GM21390 (cell line): ENCODE measurements around the gene SLC38A3.
"Not testable (repeated sequence)": the region's sequence is repeated elsewhere in the genome, so short reads cannot be mapped to it uniquely, and the experiment has no call there.

Source experiments
- ATAC-seq: cut with Tn5 transposase; IDR thresholded peaks from one replicate; pipeline ENCODE4 v1.9.1; 2021; ENCODE audit not compliant: unreplicated experiment

SLC38A3 gene

GRCh38 chr3:50230104-50230793 lies 25.2 kb downstream of the SLC38A3 start:
- ATAC-seq, result no peak

DNA sequence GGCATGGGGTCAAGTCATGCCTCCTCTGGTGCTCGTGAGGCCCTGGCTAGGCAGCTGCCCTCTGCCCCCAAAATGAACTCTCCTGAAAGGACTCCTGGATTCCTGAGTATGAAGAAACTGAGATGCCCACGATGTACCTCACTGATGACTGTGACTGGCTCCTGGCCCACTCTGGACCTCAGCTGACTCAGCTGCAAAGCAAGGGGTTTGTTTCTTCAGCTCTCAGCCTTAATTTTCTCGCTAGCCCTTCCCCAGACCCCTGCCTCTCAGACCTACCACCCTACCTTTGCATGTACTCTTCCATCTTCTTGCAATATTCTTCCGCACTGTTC lies 25.7 kb downstream of the SLC38A3 start:
- ATAC-seq, result no peak

GRCh38 chr3:50231581-50231980 lies 26.5 kb downstream of the SLC38A3 start:
- ATAC-seq, result no peak

GRCh38 chr3:50232303-50232702 lies 27.2 kb downstream of the SLC38A3 start:
- ATAC-seq, result no peak

DNA sequence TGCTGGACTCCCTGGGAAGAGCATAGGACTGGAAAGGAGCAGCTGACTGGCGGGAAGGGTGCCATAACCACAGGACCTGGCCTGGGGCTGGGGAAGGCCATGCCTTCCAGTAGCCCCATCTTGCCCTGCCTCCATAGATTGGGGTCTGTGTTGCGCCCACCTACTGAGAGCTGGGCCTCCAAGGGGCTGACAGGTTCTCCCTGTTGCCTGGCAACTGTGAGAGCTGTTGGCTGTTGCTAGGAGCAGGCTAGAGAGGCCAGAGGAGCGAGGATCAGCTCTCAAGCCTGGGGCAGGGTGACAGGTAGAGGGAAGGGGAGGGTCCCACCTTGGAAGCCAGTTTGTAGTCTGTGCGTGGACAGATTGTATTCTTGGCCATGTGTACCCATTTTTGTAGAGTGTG lies 28.1 kb downstream of the SLC38A3 start:
- ATAC-seq, result no peak

- ATAC-seq, result peak; percentile 90
These were observed 30.8 kb downstream of the SLC38A3 start, which contains the start of gene GNAI2 for GRCh38 chr3:50235716-50236483. TSS of gene GNAI2 (plus strand) at chr3:50236204. CDS start at chr3:50236336, 132 bp downstream.

DNA sequence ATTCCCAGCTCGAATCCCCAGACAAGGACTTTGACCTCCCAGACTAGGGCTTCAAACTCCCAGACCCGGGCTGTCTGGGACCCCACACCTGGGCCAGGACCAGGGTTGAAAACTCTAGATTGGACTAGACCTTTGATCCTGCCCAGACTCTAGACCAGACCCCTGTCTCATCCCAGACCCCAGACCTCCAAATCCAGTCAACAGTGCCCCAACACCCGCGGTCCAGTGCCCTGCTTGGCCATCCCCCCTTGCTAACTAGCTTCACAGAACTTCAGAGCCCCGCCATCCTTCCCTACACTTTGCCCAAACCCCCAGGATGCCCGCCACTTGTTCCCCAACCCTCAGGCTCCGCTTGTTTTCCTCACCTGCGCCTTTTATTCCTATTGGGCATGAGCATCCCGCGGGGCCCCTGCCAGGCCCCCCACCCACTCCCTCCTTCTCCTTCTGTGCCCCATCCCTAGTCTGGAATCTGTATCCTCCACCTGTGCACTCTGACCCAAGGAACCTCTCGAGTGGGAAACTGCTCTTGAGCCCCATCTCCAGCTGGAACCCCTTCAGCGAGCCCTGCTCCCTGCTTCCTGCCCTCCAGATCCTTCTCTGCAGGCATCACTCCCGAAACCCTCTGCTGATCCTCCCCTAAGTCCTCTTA lies 31.5 kb downstream of the SLC38A3 start:
- no peak for ATAC-seq

- ATAC-seq, result no peak
These were observed 32.1 kb downstream of the SLC38A3 start for GRCh38 chr3:50237133-50237651.

DNA sequence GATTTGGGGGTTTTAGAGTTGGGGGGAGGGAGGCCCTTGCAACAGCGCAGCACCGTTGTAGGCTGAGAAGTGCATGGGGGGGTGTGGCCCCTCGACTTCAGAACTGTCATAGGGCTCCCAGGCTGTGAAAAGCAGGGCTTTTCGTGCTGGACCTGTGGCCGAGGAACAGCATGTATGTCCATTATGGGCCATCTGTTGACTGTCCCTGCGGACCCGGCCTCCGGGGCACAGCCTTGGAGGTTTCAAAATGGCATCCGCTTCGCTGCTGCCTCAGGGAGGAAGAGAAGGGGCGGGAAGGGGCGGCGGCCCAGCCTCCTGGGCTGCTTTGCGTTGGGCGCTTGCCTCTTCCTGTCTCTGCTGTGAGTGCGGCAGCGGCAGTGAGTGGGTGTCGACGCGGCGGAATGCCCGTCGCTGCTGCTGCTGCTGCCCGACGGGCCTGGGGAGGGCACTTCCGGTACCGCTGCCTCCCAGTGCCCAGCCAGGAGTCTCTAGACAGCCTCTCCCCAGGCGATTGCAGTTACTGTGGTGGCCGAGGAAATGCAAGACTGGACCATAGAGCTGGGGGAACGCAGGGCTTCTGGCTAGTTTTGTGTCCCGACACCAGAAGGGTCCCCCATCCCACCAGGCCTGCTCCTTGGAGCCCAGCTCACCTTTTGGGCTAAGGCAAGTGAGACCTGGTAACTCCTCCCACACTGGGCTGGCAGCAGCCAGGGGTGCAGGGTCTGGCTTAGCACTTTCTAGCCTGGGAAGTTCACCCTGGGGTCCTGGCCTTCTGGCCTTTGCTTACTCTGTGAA lies 32.9 kb downstream of the SLC38A3 start:
- peak; percentile 37 for ATAC-seq

DNA sequence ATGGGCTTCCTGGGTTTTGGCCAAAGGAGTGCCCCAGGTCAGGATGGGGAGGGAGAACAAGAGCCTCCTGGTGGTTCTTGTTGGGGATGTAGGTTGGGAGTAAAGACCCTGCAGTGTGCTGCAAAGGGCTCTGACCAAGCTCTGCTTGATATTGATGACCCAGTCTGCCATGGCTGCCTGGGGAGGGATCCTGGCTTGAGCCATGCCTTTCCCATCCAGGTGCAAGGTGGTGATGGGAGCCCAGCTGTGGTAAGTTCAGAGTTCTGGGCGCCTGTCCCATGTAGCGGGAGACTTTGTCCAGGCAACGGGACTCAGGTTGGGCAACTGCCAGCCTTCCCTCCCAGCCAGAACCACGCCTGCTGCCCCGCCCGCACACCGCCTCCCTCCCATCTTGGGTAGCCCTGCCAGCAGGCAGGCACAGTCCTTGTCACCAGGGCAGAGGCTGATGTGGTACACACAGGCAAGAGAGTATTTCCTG lies 33.5 kb downstream of the SLC38A3 start:
- no peak for ATAC-seq

DNA sequence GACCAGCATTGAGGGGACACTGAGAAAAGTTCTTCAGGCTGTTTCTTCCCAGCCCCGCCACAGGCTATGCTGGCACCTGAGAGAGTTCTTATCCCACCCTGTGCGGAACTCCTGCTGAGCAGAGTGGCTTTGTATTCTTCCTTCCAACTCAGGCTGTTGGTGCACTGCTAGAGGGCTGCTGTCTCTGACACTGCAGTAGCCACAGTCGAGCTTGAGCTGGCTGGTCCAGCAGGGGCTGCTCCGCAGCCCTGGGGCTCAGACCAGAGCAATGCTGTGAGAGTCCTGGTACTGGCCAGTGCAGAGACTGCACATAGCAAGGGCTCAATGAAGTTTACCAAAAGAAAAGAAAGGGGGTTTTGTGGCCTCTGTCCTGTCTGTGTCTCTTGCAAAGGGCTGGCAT lies 34.6 kb downstream of the SLC38A3 start:
- no peak for ATAC-seq

- no peak for ATAC-seq
These were observed 36.1 kb downstream of the SLC38A3 start for GRCh38 chr3:50241163-50241562.

DNA sequence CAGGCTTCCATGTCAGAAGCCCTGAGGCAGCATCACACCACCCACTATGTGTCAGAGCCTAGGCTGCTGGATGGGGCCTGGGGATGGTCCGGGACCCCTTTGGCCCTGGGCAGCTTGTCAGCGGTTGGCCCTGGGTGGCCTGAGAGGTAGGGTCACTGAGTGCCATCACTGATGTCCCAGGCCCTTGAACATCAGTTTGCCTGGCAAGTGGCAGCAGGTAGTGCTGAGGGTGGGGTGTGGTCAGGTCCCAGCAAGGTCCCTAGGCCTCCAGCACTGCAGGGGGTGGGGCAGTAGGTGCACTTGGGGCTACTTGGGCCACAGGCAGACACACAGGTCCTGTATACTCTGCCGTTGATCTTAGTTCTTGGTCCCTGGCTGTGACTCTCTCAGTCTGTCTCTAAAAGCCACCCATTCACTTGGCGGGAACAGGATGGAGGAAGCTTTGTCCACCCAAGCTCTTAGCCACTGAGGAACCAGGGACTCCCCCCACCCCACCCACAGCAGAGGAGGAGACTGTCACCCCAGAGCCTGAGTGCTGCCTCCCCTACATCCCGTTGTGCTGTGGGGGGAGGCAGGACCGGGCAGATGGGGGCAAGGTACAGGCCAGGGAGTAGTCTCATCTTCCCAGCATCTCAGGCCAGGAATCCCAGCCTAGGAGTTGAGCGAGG lies 36.8 kb downstream of the SLC38A3 start:
- ATAC-seq, result no peak

- ATAC-seq, result no peak
These were observed 37.3 kb downstream of the SLC38A3 start for GRCh38 chr3:50242381-50242770.

DNA sequence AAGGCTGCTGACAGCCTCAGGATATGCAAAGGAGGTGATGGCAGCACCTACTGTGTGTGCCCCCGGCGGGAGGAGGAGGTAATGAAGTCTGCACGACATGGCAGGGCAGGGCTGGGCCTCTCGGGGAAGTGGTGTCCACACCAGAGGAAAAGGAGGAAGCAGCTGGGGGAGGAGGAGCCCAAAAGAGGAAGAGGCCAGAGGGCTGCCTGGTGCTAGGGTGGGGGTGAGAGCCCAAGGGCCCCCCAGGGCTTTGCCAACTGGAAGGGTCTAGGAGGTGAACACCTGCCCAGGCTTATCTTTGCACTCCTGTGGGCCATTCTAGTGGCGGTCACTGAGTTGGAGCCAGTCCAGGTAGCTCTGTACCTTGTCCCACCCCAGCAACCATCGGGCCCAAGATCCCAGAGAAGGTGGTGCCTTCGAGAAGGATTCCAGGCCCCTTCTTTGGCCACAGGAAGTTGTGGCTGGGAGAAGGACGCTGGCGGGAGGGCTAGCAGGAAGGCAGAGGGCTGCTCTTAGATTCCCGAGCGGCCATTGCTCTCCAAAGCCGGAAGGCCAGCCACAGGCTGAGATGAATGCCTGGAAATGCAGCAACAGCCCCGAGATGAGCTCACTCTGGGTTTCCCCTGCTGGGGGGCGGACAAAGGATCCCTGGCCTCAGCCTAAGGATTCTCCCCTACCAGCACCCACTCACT lies 37.9 kb downstream of the SLC38A3 start:
- ATAC-seq, result no peak

DNA sequence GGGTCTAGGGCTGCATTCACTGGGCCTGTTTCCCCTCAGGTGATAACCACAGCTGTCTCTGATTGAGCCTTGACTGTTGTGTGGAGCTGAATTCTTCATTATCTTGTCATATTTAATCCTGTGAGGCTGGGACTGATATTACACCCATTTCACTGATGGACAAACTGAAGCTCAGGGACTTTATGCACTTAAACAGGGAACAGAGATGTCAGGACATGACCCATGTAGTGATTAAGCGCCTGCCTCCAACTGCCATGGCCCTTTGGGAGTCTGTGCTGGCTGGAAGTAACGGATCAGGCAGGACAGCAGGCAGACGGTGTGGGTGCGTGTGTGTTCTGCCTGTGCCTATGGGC lies 38.4 kb downstream of the SLC38A3 start:
- ATAC-seq, result no peak

DNA sequence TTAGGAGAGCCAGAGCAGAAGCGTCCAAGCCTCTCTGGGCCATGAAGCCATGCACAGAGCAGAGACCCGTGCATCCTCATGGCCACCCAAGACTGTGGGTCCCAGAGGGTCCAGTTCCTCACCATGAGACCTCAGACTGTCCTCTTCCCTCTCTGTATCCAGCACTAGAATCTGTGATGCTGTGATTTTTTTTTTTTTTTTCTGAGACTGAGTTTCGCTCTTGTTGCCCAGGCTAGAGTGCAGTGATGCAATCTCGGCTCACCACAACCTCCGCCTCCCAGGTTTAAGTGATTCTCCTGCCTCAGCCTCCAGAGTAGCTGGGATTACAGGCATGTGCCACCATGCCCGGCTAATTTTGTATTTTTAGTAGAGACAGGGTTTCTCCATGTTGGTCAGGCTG lies 39.7 kb downstream of the SLC38A3 start:
- not testable (repeated sequence) for ATAC-seq

- ATAC-seq, result no peak
These were observed 40.2 kb downstream of the SLC38A3 start for GRCh38 chr3:50245251-50245745.

DNA sequence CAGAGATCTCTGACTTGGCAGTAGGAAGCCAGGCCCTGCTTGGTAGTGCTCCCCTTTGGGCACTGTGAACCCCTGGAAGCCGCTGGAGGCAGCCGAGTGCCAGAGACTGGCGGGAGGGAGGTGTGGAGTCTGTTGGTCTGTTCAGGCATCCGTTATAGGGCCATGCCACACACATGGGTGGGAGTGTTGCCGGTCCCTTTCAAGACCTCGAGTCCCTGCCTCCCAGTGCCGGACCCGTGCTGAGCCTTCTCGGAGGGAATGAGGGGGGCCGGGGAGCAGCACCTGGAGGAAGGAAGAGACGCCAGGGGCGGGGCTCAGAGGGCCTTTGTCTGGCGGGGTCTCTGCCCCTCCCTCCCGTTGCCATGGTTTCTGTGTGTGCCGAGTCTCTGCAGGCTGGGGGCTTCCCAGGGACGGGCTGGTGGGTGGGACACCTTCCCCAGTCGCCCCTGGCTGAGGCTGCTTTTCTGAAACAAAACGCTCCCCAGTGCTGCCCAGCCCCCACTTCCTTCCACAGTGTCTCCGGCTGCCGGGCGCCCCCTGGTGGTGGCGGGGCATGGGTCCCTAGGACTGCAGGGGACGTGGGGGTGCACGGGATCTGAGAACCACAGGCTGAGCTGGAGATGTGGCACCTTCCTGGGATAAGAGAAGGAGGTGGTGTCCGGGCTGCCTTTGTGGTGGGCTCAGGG lies 40.9 kb downstream of the SLC38A3 start:
- peak; percentile 61 for ATAC-seq
